Thoracic aorta (tissue), 2 donors: Measurements from ENCODE around the gene MARCOL. TPM values are rescaled to one million over a fixed set of nuclear protein-coding genes. Genes with fewer than 3 reads are reported as not detected.

ENCODE experiments used
- ATAC-seq: fragments of 150-250 bp; one replicate; pipeline ENCODE4 v1.8.0; 2017; ENCODE audit warnings: low read depth; ENCODE audit not compliant: insufficient number of reproducible peaks, low FRiP score
- DNase-seq: peaks from one replicate; pipeline ENCODE4 v3.0.0-alpha.2; 2020; ENCODE audit warnings: low spot score
- H3K27ac ChIP-seq, 2 donors: fragments of 200-600 bp; sonication (generic); 1 replicate in 1 of 2; 2 replicates in 1 of 2; pipeline ENCODE4 v1.5.1; 2016; ENCODE audit warnings: mild to moderate bottlenecking in 2 of 2, moderate library complexity in 2 of 2
- H3K27me3 ChIP-seq: fragments of 200-600 bp; sonication (generic); replicated peaks from 2 replicates; pipeline ENCODE4 v1.6.0; 2016; ENCODE audit warnings: mild to moderate bottlenecking; ENCODE audit not compliant: insufficient read depth
- H3K36me3 ChIP-seq: fragments of 200-600 bp; sonication (generic); one replicate; pipeline ENCODE4 v1.5.1; 2016
- H3K4me1 ChIP-seq, 2 donors: fragments of 200-600 bp; sonication (generic); 1 replicate in 1 of 2; 2 replicates in 1 of 2; pipeline versions ENCODE4 v1.5.1 to v1.6.0; 2016; ENCODE audit warnings: low read depth in 2 of 2, mild to moderate bottlenecking in 1 of 2; ENCODE audit not compliant: control insufficient read depth in 1 of 2
- H3K4me3 ChIP-seq: fragments of 200-600 bp; sonication (generic); 2 replicates; pipeline ENCODE4 v1.5.1; 2016; ENCODE audit warnings: mild to moderate bottlenecking
- H3K9me3 ChIP-seq: fragments of 200-600 bp; sonication (generic); 2 replicates; pipeline ENCODE4 v1.5.1; 2016
- total RNA-seq, 2 donors: library from RNA; depleted of rRNA; stranded (reverse); fragments of >200 nt; gene quantifications; one replicate each; pipeline versions ENCODE4 v1.1.0 to v1.2.3, GENCODE V29; 2016
- TF ChIP-seq, protein P1 (sequence below): fragments of 200-600 bp; sonication (generic); IDR thresholded peaks from one replicate; pipeline ENCODE4 v1.5.1; 2019; ENCODE audit warnings: antibody characterized with exemption

The MARCOL gene
- total RNA-seq, 2 donors from 2014 or later = not detected

DNA sequence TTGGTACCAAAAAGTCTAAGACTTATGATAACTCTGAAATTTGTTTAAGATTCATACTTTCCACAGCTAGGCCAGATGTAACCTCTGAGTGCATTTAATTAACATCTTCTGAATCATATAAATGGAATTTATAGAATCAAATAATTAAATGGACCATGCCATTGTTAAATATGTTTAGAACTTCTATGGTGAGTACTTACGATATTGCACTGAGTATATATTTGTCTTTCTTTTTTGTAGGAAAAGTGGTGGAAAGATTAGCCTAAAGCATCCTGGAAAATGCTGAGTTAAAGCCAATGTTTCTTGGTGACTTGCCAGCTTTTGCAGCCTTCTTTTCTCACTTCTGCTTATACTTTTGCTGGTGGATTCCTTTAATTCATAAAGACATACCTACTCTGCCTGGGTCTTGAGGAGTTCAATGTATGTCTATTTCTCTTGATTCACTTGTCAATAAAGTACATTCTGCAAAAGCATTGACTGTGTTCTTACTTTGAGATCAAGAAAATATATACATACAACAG, 23.6 kb upstream of the MARCOL start:
- DNase-seq = no peak
- ATAC-seq = no peak
- TF ChIP-seq, protein P1, sequence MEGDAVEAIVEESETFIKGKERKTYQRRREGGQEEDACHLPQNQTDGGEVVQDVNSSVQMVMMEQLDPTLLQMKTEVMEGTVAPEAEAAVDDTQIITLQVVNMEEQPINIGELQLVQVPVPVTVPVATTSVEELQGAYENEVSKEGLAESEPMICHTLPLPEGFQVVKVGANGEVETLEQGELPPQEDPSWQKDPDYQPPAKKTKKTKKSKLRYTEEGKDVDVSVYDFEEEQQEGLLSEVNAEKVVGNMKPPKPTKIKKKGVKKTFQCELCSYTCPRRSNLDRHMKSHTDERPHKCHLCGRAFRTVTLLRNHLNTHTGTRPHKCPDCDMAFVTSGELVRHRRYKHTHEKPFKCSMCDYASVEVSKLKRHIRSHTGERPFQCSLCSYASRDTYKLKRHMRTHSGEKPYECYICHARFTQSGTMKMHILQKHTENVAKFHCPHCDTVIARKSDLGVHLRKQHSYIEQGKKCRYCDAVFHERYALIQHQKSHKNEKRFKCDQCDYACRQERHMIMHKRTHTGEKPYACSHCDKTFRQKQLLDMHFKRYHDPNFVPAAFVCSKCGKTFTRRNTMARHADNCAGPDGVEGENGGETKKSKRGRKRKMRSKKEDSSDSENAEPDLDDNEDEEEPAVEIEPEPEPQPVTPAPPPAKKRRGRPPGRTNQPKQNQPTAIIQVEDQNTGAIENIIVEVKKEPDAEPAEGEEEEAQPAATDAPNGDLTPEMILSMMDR = no peak
- H3K27me3 ChIP-seq = no peaks in the 10 kb centered on the region
- no peaks in the 10 kb centered on the region for H3K36me3 ChIP-seq
- H3K4me3 ChIP-seq = no peak overlapping the region
- H3K9me3 ChIP-seq = no peaks in the 10 kb centered on the region
- H3K27ac ChIP-seq = no peak overlapping the region
- H3K4me1 ChIP-seq = no peaks in the 10 kb centered on the region

DNA sequence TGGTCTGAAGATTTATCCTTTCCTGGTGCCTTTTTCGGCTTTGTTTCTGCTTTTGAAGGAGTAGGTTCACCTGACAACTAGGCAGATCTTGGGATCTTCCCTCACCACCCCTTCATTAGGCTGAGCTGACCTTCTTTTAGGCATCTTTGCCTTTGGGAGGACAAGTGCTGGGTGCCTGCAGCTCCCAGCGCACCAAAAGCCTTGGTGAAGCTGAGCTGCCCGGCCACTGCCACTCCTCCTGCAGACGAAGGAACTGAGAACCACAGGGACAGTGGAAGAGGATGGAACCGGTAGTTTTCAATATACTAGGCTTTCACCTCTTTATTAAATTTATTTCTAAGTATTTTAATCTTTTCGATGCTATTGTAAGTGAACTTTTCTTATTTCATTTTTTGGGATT, 16.8 kb upstream of the MARCOL start:
- no peak for ATAC-seq
- TF ChIP-seq, protein P1 = no peak
- no peaks in the 10 kb centered on the region for H3K36me3 ChIP-seq
- no peaks in the 10 kb centered on the region for H3K9me3 ChIP-seq
- H3K27ac ChIP-seq = no peak overlapping the region
- H3K27me3 ChIP-seq = no peaks in the 10 kb centered on the region
- DNase-seq = no peak
- no peak overlapping the region for H3K4me3 ChIP-seq
- no peaks in the 10 kb centered on the region for H3K4me1 ChIP-seq

DNA sequence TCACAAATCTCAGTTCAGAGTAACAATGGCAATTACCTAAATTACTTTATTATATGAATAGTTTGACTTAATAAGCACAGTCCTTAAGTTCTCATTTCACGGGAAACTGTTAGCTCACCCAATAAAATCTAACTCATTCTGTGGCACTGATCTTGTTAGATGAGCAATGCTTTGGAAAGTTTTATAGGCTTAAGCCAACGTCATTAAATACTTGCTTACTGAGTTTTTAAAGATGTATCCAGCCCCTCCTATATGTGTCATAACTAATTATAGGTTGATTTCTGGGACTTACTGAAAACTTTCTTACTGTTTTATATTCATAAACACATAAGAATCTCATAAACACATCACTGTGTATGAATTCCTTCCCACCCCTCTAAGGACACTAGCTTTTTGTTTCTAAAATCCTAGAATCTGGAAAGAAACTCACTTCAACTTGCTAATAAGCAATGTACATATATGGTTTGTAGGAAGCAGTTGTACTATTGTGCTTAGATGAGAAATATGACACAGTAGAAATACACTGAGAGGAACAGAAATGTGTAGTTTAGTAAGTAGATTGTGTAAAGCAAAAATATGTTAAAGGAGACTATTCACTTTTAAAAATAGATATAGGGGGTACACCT, 14.1 kb upstream of the MARCOL start:
- H3K4me1 ChIP-seq = no peaks in the 10 kb centered on the region
- TF ChIP-seq, protein P1 = no peak
- DNase-seq (no peak), ATAC-seq (no peak)
- no peaks in the 10 kb centered on the region for H3K36me3 ChIP-seq
- no peaks in the 10 kb centered on the region for H3K27me3 ChIP-seq
- no peak overlapping the region for H3K27ac ChIP-seq
- H3K9me3 ChIP-seq = no peaks in the 10 kb centered on the region
- H3K4me3 ChIP-seq = no peak overlapping the region

DNA sequence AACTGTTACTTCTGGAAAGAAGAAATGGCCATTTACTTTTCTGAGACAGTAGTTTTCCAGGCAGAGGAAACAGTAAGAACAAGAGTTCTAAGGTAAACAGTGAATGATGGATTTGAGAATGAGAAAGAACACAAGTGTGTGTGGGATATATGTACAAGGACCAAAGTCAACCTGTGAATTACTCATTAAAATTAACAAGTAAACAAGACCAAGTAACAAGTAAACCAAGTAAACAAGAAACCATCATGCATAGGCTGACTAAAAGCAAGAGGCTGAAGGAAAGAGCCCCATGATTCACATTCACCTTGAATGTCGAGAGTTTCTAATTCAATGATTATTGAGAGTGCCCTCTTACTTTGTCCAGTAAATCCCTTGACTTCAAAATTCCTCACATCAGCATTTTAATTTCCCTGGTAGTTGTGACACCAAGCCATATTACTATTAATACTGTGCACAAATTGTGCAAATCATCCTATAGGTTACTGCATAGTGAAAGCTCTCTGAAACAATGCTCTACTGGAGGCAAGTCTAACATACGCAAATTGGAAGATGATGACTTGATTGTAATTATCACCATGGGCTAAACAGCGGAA, 9.8 kb upstream of the MARCOL start:
- Histone ChIP-seq H3K27me3 (no peaks in the 10 kb centered on the region), H3K4me3 (no peak overlapping the region), H3K27ac (no peak overlapping the region), H3K4me1 (no peaks in the 10 kb centered on the region), H3K36me3 (no peaks in the 10 kb centered on the region), H3K9me3 (no peaks in the 10 kb centered on the region)
- DNase-seq (no peak), ATAC-seq (no peak)
- TF ChIP-seq, protein P1 = no peak

DNA sequence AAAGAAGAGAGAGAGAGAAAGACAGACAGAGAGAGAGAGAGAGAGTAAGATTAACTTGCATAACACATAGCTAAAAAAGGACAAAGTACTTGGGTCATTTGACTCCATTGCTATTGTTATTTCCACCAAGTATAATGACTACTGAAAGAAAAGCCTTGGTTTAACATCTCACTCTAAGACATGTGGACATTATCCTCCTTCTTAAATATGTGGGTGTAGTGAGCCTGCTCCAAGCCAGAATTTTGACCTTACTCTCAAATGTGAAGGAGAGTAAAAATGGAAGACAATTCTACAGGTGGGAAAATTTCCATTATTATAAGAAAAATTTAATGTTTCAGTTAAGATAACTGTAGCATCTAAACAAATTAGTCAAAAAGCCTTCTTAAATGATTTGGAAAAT, 8.5 kb upstream of the MARCOL start:
- H3K4me3 ChIP-seq = no peak overlapping the region
- no peaks in the 10 kb centered on the region for H3K36me3 ChIP-seq
- DNase-seq (no peak), ATAC-seq (no peak)
- no peak overlapping the region for H3K27ac ChIP-seq
- TF ChIP-seq, protein P1 = no peak
- H3K4me1 ChIP-seq = no peaks in the 10 kb centered on the region
- no peaks in the 10 kb centered on the region for H3K27me3 ChIP-seq
- H3K9me3 ChIP-seq = no peaks in the 10 kb centered on the region
